ENCODE results near the gene CCDC27.

CCDC27 gene

GRCh38 chr1:3707298-3707938, 44.8 kb upstream of the CCDC27 start:
- no peak for DNase-seq (ENCODE audit: low read depth)
- no peak for TF ChIP-seq CTCF (IDR thresholded peaks at IDR 0.05; ENCODE audit: low read depth, low read length, missing control alignments)
- no peak overlapping the region for H3K4me3 ChIP-seq (ENCODE audit: low read depth, low read length)

GRCh38 chr1:3707939-3708328, 44.3 kb upstream of the CCDC27 start:
- no peak overlapping the region for H3K4me3 ChIP-seq (ENCODE audit: low read depth, low read length)
- TF ChIP-seq CTCF (IDR thresholded peaks at IDR 0.05; ENCODE audit: low read depth, low read length, missing control alignments) = no peak
- no peak for DNase-seq (ENCODE audit: low read depth)

- H3K4me3 ChIP-seq (ENCODE audit: low read depth, low read length) = no peak overlapping the region
- TF ChIP-seq CTCF (IDR thresholded peaks at IDR 0.05; ENCODE audit: low read depth, low read length, missing control alignments) = no peak
- DNase-seq (ENCODE audit: low read depth) = no peak
Observed at GRCh38 chr1:3708791-3709190, 43.5 kb upstream of the CCDC27 start.

- H3K4me3 ChIP-seq (ENCODE audit: low read depth, low read length) = no peak overlapping the region
- no peak for TF ChIP-seq CTCF (IDR thresholded peaks at IDR 0.05; ENCODE audit: low read depth, low read length, missing control alignments)
- DNase-seq (ENCODE audit: low read depth) = no peak
Observed at GRCh38 chr1:3710251-3710650, 42.0 kb upstream of the CCDC27 start.

- DNase-seq (ENCODE audit: low read depth) = no peak
- no peak for TF ChIP-seq CTCF (IDR thresholded peaks at IDR 0.05; ENCODE audit: low read depth, low read length, missing control alignments)
- no peak overlapping the region for H3K4me3 ChIP-seq (ENCODE audit: low read depth, low read length)
Observed at GRCh38 chr1:3711381-3711779, 40.9 kb upstream of the CCDC27 start.

- DNase-seq (ENCODE audit: low read depth) = no peak
- no peak for TF ChIP-seq CTCF (IDR thresholded peaks at IDR 0.05; ENCODE audit: low read depth, low read length, missing control alignments)
- no peak overlapping the region for H3K4me3 ChIP-seq (ENCODE audit: low read depth, low read length)
Observed at GRCh38 chr1:3711780-3712451, 40.3 kb upstream of the CCDC27 start.

All from GM12864 (cell line).